Parathyroid adenoma (tissue), 2 donors: Measurements from ENCODE around the gene C6orf15.

Experiments used
- H2AFZ ChIP-seq: fragments of 300-600 bp; sonication (generic); one replicate; pipeline ENCODE4 v1.7.0; 2017; ENCODE audit warnings: antibody characterized with exemption, mild to moderate bottlenecking
- H3K27ac ChIP-seq: fragments of 300-600 bp; sonication (generic); one replicate; pipeline ENCODE4 v1.7.0; 2017
- H3K27me3 ChIP-seq: fragments of 300-600 bp; sonication (generic); one replicate; pipeline ENCODE4 v1.7.0; 2017; ENCODE audit warnings: low read length; ENCODE audit not compliant: control insufficient read depth, insufficient read depth
- H3K36me3 ChIP-seq: fragments of 300-600 bp; sonication (generic); one replicate; pipeline ENCODE4 v1.7.0; 2017; ENCODE audit warnings: low read length; ENCODE audit not compliant: control insufficient read depth, insufficient read depth
- H3K4me1 ChIP-seq: fragments of 300-600 bp; sonication (generic); one replicate; pipeline ENCODE4 v1.7.0; 2017; ENCODE audit warnings: control low read depth
- H3K4me2 ChIP-seq: fragments of 300-600 bp; sonication (generic); one replicate; pipeline ENCODE4 v1.7.0; 2017; ENCODE audit warnings: low read length
- H3K4me3 ChIP-seq: fragments of 300-600 bp; sonication (generic); one replicate; pipeline ENCODE4 v1.7.0; 2017; ENCODE audit warnings: low read depth, low read length
- H3K79me2 ChIP-seq: fragments of 300-600 bp; sonication (generic); one replicate; pipeline ENCODE4 v1.7.0; 2017; ENCODE audit warnings: control low read depth
- H3K9ac ChIP-seq: fragments of 300-600 bp; sonication (generic); one replicate; pipeline ENCODE4 v1.7.0; 2017; ENCODE audit warnings: mild to moderate bottlenecking
- H3K9me3 ChIP-seq: fragments of 300-600 bp; sonication (generic); one replicate; pipeline ENCODE4 v1.7.0; 2017; ENCODE audit warnings: low read length; ENCODE audit not compliant: control insufficient read depth
- TF ChIP-seq, protein P1 (sequence below): fragments of 300-600 bp; sonication (generic); IDR thresholded peaks from one replicate; pipeline ENCODE4 v1.7.0; 2017; ENCODE audit warnings: antibody characterized with exemption, mild to moderate bottlenecking
- donor health status: primary hyperparathyroidism.

Gene C6orf15

DNA sequence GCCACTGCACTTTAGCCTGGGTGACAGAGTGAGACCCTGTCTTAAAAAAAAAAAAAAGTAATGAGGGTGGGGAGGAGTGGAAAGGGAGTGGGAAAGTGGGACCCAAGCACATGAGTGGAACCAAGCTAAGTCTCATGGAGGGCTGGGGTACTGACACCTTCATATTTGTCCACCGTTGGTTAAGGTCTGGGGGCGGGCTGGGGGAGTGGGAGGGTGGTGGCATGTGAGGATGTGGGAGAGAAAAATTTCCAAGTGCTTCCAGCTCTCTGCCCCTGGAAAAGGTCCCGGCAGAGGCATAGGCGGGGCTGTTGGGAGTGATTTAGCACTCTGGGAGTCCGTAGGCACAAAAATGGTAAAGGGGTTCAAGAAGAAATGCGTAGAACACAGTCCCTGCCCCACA lies 20.4 kb upstream of the C6orf15 start:
- H3K79me2 ChIP-seq: peaks cover 2% of the 10 kb centered on the region
- no peak overlapping the region for H3K4me2 ChIP-seq
- TF ChIP-seq, protein P1, sequence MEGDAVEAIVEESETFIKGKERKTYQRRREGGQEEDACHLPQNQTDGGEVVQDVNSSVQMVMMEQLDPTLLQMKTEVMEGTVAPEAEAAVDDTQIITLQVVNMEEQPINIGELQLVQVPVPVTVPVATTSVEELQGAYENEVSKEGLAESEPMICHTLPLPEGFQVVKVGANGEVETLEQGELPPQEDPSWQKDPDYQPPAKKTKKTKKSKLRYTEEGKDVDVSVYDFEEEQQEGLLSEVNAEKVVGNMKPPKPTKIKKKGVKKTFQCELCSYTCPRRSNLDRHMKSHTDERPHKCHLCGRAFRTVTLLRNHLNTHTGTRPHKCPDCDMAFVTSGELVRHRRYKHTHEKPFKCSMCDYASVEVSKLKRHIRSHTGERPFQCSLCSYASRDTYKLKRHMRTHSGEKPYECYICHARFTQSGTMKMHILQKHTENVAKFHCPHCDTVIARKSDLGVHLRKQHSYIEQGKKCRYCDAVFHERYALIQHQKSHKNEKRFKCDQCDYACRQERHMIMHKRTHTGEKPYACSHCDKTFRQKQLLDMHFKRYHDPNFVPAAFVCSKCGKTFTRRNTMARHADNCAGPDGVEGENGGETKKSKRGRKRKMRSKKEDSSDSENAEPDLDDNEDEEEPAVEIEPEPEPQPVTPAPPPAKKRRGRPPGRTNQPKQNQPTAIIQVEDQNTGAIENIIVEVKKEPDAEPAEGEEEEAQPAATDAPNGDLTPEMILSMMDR: no peak
- H3K4me3 ChIP-seq: no peak overlapping the region
- H3K27me3 ChIP-seq: no peaks in the 10 kb centered on the region
- no peak overlapping the region for H3K27ac ChIP-seq
- H3K36me3 ChIP-seq: no peaks in the 10 kb centered on the region
- no peak overlapping the region for H3K9ac ChIP-seq
- no peaks in the 10 kb centered on the region for H3K9me3 ChIP-seq
- no peak overlapping the region for H2AFZ ChIP-seq
- peaks cover 6% of the 10 kb centered on the region for H3K4me1 ChIP-seq

DNA sequence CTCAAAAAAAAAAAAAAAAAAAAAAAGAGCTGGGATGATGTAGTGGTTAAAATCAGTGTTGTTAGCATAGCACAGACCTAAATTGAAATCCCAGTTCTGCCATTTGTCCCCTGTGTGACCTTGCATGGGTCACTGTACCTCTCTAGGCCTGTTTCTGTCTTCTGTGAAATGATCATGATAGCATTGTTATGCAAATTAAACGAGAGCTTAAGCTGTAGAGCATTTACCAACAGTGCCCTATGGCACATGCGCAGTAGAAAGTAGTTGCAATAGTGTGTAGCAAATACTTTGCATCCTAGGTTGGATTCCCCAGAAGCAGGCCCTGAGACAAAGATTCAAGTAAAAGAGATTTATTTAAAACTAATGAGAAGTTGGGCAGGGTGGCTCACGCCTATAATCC lies 19.2 kb upstream of the C6orf15 start:
- TF ChIP-seq, protein P1: no peak
- peaks cover 4% of the 10 kb centered on the region for H3K79me2 ChIP-seq

DNA sequence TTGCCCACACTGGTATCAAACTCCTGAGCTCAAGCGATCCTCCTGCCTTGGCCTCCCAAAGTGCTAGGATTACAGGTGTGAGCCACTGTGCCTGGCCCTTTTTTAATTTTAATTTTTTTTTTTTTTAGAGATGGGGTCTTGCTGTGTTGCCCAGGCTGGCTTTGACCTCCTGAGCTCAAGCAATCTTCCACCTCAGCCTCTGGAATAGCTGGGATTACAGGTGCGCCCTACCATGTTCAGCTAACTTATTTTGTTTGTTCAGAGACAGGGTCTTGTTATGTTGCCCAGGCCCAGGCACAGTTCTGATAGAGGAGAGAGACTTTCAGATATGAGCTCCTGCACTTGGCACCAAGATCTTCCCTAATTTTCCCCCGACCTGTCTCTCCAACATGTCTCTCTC lies 18.4 kb upstream of the C6orf15 start:
- H3K36me3 ChIP-seq: no peaks in the 10 kb centered on the region
- H3K27me3 ChIP-seq: no peaks in the 10 kb centered on the region
- no peak overlapping the region for H3K4me3 ChIP-seq
- H3K4me1 ChIP-seq: peaks cover 9% of the 10 kb centered on the region
- H3K4me2 ChIP-seq: no peak overlapping the region
- no peak overlapping the region for H2AFZ ChIP-seq
- no peak overlapping the region for H3K9ac ChIP-seq
- no peaks in the 10 kb centered on the region for H3K9me3 ChIP-seq
- H3K79me2 ChIP-seq: peaks cover 4% of the 10 kb centered on the region
- TF ChIP-seq, protein P1: no peak
- H3K27ac ChIP-seq: no peak overlapping the region

More for the DNA sequence above, 19.2 kb upstream of the C6orf15 start:
- Histone ChIP-seq H3K4me3 (no peak overlapping the region), H3K9ac (no peak overlapping the region), H3K27ac (no peak overlapping the region), H3K27me3 (no peaks in the 10 kb centered on the region), H3K36me3 (no peaks in the 10 kb centered on the region), H3K9me3 (no peaks in the 10 kb centered on the region), H3K4me1 (peaks cover 7% of the 10 kb centered on the region), H2AFZ (no peak overlapping the region), H3K4me2 (no peak overlapping the region)

DNA sequence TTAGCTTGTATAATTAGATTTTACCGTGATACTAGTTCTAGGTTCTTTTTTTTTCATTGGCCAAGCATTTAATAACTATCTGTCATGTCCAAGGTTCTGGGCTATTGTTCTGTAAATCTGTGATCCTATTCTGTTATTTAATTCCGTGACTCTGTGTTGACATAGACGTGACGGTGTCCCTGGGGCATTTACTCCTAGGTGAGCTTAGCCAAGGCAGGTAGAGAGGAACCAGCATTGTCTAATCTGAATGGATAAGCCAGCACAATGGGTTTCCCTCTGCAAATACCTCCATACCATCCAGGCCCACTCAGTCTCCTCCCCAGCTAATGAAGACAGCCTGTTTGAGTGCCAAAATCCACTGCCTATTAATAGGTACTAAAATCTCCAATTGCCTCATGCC lies 16.8 kb upstream of the C6orf15 start:
- Histone ChIP-seq H3K79me2 (peaks cover 4% of the 10 kb centered on the region), H3K36me3 (no peaks in the 10 kb centered on the region), H3K9me3 (no peaks in the 10 kb centered on the region), H3K4me3 (no peak overlapping the region), H3K27me3 (no peaks in the 10 kb centered on the region), H3K27ac (no peak overlapping the region), H3K9ac (no peak overlapping the region), H2AFZ (no peak overlapping the region), H3K4me1 (peaks cover 18% of the 10 kb centered on the region), H3K4me2 (no peak overlapping the region)
- TF ChIP-seq, protein P1: no peak

DNA sequence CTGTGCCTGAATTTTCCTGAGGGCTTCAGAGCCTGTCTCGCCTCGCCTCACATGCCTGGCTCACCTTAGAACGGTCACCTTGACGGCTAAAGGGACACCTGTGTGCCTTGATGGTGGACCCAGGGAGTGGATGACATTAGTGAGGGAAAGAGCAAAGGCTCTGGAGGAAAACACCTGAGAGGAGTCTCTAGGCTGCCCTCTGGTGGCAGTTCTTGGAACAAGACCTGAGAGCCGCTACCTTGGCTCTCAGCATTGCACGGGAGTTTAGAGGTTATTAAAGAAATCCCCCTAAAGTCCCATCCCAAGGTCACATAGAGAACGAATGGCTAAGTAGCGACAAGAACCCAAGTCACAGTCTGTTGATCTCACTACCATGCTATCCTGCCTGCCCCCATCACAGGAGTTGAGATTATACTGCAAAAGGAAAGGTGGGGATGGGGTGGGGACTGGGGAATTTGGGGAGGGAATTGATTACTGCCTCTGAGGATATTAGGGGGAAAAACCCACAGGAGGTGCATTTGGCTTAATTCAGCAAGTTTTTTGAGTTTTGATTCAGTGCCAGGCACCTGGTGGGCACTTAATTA lies 15.8 kb upstream of the C6orf15 start:
- Histone ChIP-seq H3K27me3 (no peaks in the 10 kb centered on the region), H3K9ac (no peak overlapping the region), H3K36me3 (no peaks in the 10 kb centered on the region), H3K27ac (no peak overlapping the region), H3K4me3 (no peak overlapping the region), H3K4me1 (peaks cover 26% of the 10 kb centered on the region), H3K4me2 (no peak overlapping the region), H3K9me3 (no peaks in the 10 kb centered on the region), H2AFZ (peak overlapping the region; percentile 80), H3K79me2 (peaks cover 4% of the 10 kb centered on the region)
- TF ChIP-seq, protein P1: peak; percentile 92
